ENCODE measurements around the gene ARHGAP25.

GRCh38 chr2:68806511-68807109 lies 72.0 kb downstream of the ARHGAP25 start:
- TF ChIP-seq CTCF (conservative IDR thresholded peaks at IDR 0.05) = no peak
- no peak for TF ChIP-seq ZFX (IDR thresholded peaks at IDR 0.05)

Data from C4-2B (cell line).